Left ventricle myocardium inferior (tissue), 1 donor: Measurements from ENCODE around the gene MARK2. TPM values are rescaled to one million over a fixed set of nuclear protein-coding genes. Genes with fewer than 3 reads are reported as not detected.

Source experiments
- DNase-seq: peaks from one replicate; pipeline ENCODE4 v3.0.0-alpha.2; 2020
- H3K27ac ChIP-seq: fragments of 200-600 bp; replicated peaks from 2 replicates; pipeline ENCODE4 v1.8.0; 2021
- H3K27me3 ChIP-seq: fragments of 200-600 bp; 2 replicates; pipeline ENCODE4 v1.8.0; 2021; ENCODE audit warnings: low read depth
- H3K36me3 ChIP-seq: fragments of 200-600 bp; 2 replicates; pipeline ENCODE4 v1.8.0; 2021
- H3K4me1 ChIP-seq: fragments of 200-600 bp; 2 replicates; pipeline ENCODE4 v1.8.0; 2021
- H3K4me3 ChIP-seq: fragments of 200-600 bp; 2 replicates; pipeline ENCODE4 v1.8.0; 2021; ENCODE audit warnings: mild to moderate bottlenecking, moderate library complexity
- H3K9me3 ChIP-seq: fragments of 200-600 bp; replicated peaks from 2 replicates; pipeline ENCODE4 v1.8.0; 2021
- intact Hi-C: fragments of 100-400 bp; cut with micrococcal nuclease; formaldehyde crosslinking; loops from one replicate; pipeline ENCODE4 v1.11.0; 2022
- total RNA-seq: library from RNA; stranded (reverse); fragmentation: NEBNext Ultra II Directional; extraction: Animal tissue kit (Norgen Biotek cat#: 25700); gene quantifications from one replicate; pipeline ENCODE4 v1.2.1, GENCODE V29; 2021
- TF ChIP-seq, protein P1 (sequence below): fragments of 200-600 bp; IDR thresholded peaks from 2 replicates; pipeline ENCODE4 v1.8.0; 2021; ENCODE audit warnings: antibody characterized with exemption, mild to moderate bottlenecking, borderline replicate concordance
- donor health status: DM: no; HTN: yes; CAD: no; lungs with severe emphysema.

The MARK2 gene
- total RNA-seq, 1 donor from 2014 or later: 36.6 TPM

DNA sequence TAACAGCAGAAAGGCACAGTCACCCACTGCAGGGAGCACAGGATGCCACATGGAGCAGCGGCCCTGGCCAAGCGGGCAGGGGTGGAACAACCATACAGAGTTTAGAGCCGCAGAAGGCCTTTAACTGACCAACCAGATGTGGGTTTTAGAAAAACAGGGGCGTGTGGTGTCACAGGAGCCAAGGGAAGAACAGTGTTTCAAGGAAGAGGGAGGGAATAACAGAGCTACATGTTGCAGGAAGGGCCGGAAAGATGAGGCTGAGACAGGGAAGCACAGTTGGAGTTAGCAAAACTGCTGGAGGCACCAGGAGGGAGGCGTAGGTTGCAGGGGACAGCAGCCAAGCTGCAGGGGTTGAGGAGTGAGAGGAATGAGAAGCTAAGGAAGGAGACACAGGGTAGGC lies 92.1 kb downstream of the MARK2 start:
- TF ChIP-seq, protein P1, sequence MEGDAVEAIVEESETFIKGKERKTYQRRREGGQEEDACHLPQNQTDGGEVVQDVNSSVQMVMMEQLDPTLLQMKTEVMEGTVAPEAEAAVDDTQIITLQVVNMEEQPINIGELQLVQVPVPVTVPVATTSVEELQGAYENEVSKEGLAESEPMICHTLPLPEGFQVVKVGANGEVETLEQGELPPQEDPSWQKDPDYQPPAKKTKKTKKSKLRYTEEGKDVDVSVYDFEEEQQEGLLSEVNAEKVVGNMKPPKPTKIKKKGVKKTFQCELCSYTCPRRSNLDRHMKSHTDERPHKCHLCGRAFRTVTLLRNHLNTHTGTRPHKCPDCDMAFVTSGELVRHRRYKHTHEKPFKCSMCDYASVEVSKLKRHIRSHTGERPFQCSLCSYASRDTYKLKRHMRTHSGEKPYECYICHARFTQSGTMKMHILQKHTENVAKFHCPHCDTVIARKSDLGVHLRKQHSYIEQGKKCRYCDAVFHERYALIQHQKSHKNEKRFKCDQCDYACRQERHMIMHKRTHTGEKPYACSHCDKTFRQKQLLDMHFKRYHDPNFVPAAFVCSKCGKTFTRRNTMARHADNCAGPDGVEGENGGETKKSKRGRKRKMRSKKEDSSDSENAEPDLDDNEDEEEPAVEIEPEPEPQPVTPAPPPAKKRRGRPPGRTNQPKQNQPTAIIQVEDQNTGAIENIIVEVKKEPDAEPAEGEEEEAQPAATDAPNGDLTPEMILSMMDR: no peak
- Histone ChIP-seq H3K9me3 (no peaks in the 10 kb centered on the region), H3K4me3 (no peak overlapping the region), H3K36me3 (no peaks in the 10 kb centered on the region), H3K27ac (no peak overlapping the region), H3K27me3 (no peaks in the 10 kb centered on the region), H3K4me1 (no peaks in the 10 kb centered on the region)
- DNase-seq: no peak
- intact Hi-C loops: no loop called here

DNA sequence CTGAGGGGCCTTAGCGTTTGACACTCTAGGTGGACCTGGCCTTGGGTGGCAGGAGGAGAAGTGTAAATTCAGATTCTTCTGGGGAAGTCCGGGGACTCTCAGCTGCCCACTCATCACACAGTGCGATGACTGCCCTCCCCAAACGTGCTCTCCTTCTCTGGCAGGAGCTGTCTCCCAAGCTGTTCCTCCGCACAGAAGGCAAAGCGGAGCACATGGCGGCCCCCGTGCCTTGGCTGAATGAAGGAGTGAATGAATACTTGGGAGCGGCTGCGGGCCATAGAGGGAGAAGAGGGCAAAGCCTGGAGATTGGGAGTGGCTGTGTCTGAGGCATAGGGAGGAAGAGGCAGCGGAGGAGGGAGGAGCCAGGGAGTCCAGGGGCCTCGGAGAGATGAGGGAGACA lies 93.0 kb downstream of the MARK2 start:
- no peaks in the 10 kb centered on the region for H3K9me3 ChIP-seq
- DNase-seq: no peak
- no peaks in the 10 kb centered on the region for H3K27me3 ChIP-seq
- no peaks in the 10 kb centered on the region for H3K4me1 ChIP-seq
- no peaks in the 10 kb centered on the region for H3K36me3 ChIP-seq
- intact Hi-C loops: no loop called here
- no peak overlapping the region for H3K27ac ChIP-seq
- H3K4me3 ChIP-seq: no peak overlapping the region
- TF ChIP-seq, protein P1: no peak

DNA sequence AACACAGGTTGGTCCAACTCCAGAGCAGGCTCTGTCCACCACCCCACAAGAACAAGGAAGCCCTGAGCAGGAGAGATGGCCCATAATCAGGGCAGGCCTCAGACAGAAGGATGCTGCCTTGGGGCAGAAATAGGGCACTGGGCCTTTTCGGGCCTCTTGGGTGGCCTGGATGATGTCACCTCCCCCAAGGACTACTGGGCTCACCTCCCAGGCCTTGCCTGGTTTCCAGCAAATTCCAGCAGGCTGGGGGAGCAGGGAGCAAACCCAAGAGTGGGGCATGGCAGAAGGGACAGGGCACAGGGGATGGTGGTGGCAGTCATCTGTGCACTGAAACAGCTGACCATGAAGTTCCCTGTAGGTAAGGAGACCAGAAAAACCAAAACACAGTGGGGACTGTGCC lies 94.5 kb downstream of the MARK2 start:
- Histone ChIP-seq H3K27me3 (no peaks in the 10 kb centered on the region), H3K27ac (no peak overlapping the region), H3K36me3 (no peaks in the 10 kb centered on the region), H3K4me1 (peaks cover 6% of the 10 kb centered on the region), H3K9me3 (no peaks in the 10 kb centered on the region), H3K4me3 (no peak overlapping the region)
- DNase-seq: no peak
- TF ChIP-seq, protein P1: no peak
- intact Hi-C loops: no loop called here

DNA sequence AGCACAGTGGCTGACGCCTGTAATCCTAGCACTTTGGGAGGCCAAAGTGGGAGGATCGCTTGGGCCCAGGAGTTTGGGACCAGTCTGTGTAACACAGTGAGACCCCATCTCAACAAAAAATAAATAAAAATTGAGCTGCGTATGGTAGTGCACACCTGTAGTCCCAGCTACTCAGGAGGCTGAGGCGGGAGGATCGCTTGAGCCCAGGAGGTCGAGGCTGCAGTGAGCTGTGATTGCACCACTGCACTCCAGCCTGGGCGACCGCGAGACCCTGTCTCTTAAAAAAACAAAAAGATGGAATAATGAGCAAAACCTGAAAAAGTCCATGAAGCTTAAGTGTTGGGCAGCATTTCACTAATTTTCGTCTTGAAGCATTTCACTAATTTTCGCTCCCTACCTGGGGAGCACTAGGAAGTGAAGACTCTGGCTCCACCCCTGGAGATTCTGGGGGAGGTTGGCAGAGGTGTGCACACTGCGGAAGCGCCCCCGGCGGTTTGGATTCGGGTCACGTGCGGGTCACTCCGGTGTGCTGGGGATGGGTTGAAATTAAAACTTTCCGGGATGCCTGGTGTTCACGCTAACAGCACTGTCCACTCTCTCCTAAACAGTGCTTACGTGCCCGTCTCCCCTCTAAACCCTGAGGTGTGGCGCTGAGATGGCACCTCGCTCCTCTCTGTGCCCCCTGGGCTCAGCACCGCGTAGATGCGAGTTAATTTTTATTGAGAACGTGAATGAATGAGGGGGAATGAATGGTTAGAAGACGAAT lies 99.0 kb downstream of the MARK2 start:
- intact Hi-C loops: no loop called here
- Histone ChIP-seq H3K9me3 (no peaks in the 10 kb centered on the region), H3K36me3 (no peaks in the 10 kb centered on the region), H3K27ac (peak overlapping the region; percentile 83), H3K4me3 (peak overlapping the region; percentile 81), H3K27me3 (no peaks in the 10 kb centered on the region), H3K4me1 (peaks cover 45% of the 10 kb centered on the region)
- no peak for DNase-seq
- TF ChIP-seq, protein P1: no peak

DNA sequence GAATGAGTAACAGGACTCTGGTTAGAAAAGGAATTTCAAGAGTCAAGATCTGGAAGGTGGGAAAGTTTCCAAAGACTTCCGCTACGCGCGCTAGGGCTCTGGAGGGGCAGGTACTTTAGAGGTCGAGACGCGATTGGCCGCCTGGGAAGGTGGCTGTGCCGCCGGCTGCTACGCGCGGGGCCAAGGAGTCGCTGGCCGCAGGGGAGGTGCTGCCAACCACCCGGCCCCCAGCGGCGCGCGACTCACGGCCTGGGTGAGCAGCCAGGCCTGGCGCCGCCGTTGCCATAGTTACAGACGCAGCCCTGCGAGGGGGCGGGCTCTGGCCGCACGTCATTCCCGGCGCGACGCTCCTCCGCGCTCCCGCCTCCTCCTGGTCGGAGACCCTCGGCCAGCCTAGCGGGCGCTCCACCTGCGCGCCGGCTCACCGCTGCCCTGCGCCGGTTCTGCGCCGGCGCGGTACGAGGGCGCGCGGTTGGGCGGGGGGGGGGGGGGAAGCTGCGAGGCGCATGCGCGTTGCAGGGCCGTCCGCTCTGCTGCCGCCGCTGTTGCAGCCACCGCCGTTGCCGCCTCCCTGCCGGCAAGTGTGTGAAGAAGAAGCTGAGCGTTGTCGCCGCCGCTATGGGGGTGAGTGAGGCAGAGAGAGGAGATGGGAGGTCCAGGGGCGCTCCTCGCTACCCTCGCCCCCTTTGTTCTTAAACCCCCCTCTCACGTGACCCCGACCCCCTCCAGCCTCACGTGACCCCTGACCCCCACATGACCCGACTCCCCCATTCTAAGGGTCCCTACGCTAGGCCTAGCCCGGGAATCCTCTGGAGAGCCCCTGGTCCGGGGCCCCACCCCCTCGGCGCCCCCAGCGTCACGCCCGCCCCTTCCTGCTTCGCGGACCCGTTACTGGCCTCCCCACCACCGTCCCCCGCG lies 99.8 kb downstream of the MARK2 start, which contains the start of gene NAA40:
NAA40 (plus strand) TSS at position 524 of the 918 bp plus-strand sequence; CDS start at position 619, 95 bp downstream.
- Histone ChIP-seq H3K9me3 (no peaks in the 10 kb centered on the region), H3K27me3 (no peaks in the 10 kb centered on the region), H3K36me3 (no peaks in the 10 kb centered on the region), H3K4me1 (peaks cover 54% of the 10 kb centered on the region), H3K4me3 (peak within 1 kb of the TSS; percentile 81), H3K27ac (peak within 1 kb of the TSS; percentile 83)
- TF ChIP-seq, protein P1: no peak
- intact Hi-C loops: no loop called here
- peak; percentile 87 for DNase-seq
